GM18520 (cell line): ENCODE measurements around the gene CC2D2A.

Experiments used
- ATAC-seq: cut with Tn5 transposase; IDR thresholded peaks from one replicate; pipeline ENCODE4 v1.9.1; 2021; ENCODE audit not compliant: unreplicated experiment

CC2D2A gene

GRCh38 chr4:15459706-15460105 is 10.0 kb upstream of the CC2D2A start:
- ATAC-seq, result no peak

GRCh38 chr4:15466596-15466995 is 3.1 kb upstream of the CC2D2A start:
- no peak for ATAC-seq

- no peak for ATAC-seq
These were observed 420 bp downstream of the CC2D2A start for GRCh38 chr4:15470128-15470475.

- no peak for ATAC-seq
These were observed 6.7 kb downstream of the CC2D2A start for GRCh38 chr4:15476396-15476795.

- ATAC-seq, result no peak
These were observed 9.0 kb downstream of the CC2D2A start for GRCh38 chr4:15478724-15479088.

- no peak for ATAC-seq
These were observed 9.6 kb downstream of the CC2D2A start for GRCh38 chr4:15479089-15479912.

GRCh38 chr4:15479913-15480185 is 10.2 kb downstream of the CC2D2A start:
- ATAC-seq, result no peak

GRCh38 chr4:15481961-15482745 is 12.5 kb downstream of the CC2D2A start:
- no peak for ATAC-seq

- no peak for ATAC-seq
These were observed 13.2 kb downstream of the CC2D2A start for GRCh38 chr4:15482842-15483241.

GRCh38 chr4:15488136-15488535 is 18.5 kb downstream of the CC2D2A start:
- no peak for ATAC-seq

- ATAC-seq, result no peak
These were observed 19.2 kb downstream of the CC2D2A start for GRCh38 chr4:15488658-15489470.

GRCh38 chr4:15489551-15489950 is 19.9 kb downstream of the CC2D2A start:
- no peak for ATAC-seq

- no peak for ATAC-seq
These were observed 23.7 kb downstream of the CC2D2A start for GRCh38 chr4:15493411-15493810.

- ATAC-seq, result no peak
These were observed 25.9 kb downstream of the CC2D2A start for GRCh38 chr4:15495621-15496020.

GRCh38 chr4:15498356-15498755 is 28.7 kb downstream of the CC2D2A start:
- ATAC-seq, result no peak

- no peak for ATAC-seq
These were observed 31.0 kb downstream of the CC2D2A start for GRCh38 chr4:15500701-15501100.

GRCh38 chr4:15501941-15502340 is 32.3 kb downstream of the CC2D2A start:
- no peak for ATAC-seq

- no peak for ATAC-seq
These were observed 32.7 kb downstream of the CC2D2A start for GRCh38 chr4:15502384-15502783.

GRCh38 chr4:15504041-15504440 is 34.4 kb downstream of the CC2D2A start:
- no peak for ATAC-seq

- ATAC-seq, result no peak
These were observed 36.8 kb downstream of the CC2D2A start for GRCh38 chr4:15506464-15506863.

GRCh38 chr4:15507679-15508078 is 38.0 kb downstream of the CC2D2A start:
- ATAC-seq, result no peak

GRCh38 chr4:15510961-15511360 is 41.3 kb downstream of the CC2D2A start:
- ATAC-seq, result no peak
